Lower leg skin (tissue), 4 donors: ENCODE data around the gene DSN1. TPM values are rescaled to one million over a fixed set of nuclear protein-coding genes. Genes with fewer than 3 reads are reported as not detected.

Experiments
- DNase-seq, 2 donors: peaks; one replicate each; pipeline ENCODE4 v3.0.0-alpha.2; 2019; ENCODE audit warnings: low spot score in 2 of 2
- H3K4me3 ChIP-seq: fragments of 200-600 bp; sonication (generic); 2 replicates; pipeline ENCODE4 v1.5.1; 2017; ENCODE audit warnings: mild to moderate bottlenecking, low read depth; ENCODE audit not compliant: poor library complexity, severe bottlenecking
- CTCF ChIP-seq, 3 donors: fragments of 450-650 bp; IDR thresholded peaks; one replicate each; pipeline ENCODE4 v1.5.1; 2016; ENCODE audit warnings: antibody characterized with exemption in 3 of 3, mild to moderate bottlenecking in 3 of 3, moderate library complexity in 2 of 3
- POLR2A ChIP-seq, 2 donors: fragments of 450-650 bp; IDR thresholded peaks; one replicate each; pipeline ENCODE4 v1.6.1; 2016 to 2017; ENCODE audit warnings: antibody characterized with exemption in 2 of 2, mild to moderate bottlenecking in 1 of 2, moderate library complexity in 1 of 2
- WGBS, 2 donors: methylation state at CpG; one replicate each; pipeline ENCODE4 v1.1.5; 2018; 5-methylcytosine and 5-hydroxymethylcytosine counted together
- intact Hi-C: fragments of 100-400 bp; cut with DNase I; formaldehyde crosslinking; loops from one replicate; pipeline ENCODE4 v1.15.0; 2023; ENCODE audit warnings: low total_unique reads
- total RNA-seq, 4 donors: library from RNA; depleted of rRNA; stranded (reverse); fragments of >200 nt; gene quantifications; one replicate each; pipeline ENCODE4 v1.1.0, GENCODE V29; 2016

DSN1 gene
- total RNA-seq, 4 donors from 2014 or later, result 7.9 to 11.6 (median 9.0) TPM

- WGBS, 2 donors, result 55 to 61% methylated on average over 4 of the region's 4 CpGs
- intact Hi-C loops, result no loop called here
- TF ChIP-seq CTCF (IDR thresholded peaks at IDR 0.05) (no peak), POLR2A (IDR thresholded peaks at IDR 0.05) (no peak)
- H3K4me3 ChIP-seq, result no peak overlapping the region
- no peak for DNase-seq
Observed at GRCh38 chr20:36818861-36819260, 45.3 kb upstream of the DSN1 start.

GRCh38 chr20:36818185-36818584 is 44.6 kb upstream of the DSN1 start:
- no peak overlapping the region for H3K4me3 ChIP-seq
- DNase-seq, result no peak
- no peak for TF ChIP-seq CTCF (IDR thresholded peaks at IDR 0.05)
- TF ChIP-seq POLR2A (IDR thresholded peaks at IDR 0.05), result no peak
- intact Hi-C loops, result no loop called here
- WGBS, 2 donors, result 83 to 97% methylated on average over 1 of the region's 1 CpG

GRCh38 chr20:36817496-36817895 is 43.9 kb upstream of the DSN1 start:
- H3K4me3 ChIP-seq, result no peak overlapping the region
- 82 to 93% methylated on average over 3 of the region's 3 CpGs for WGBS, 2 donors
- intact Hi-C loops, result no loop called here
- DNase-seq, result no peak
- TF ChIP-seq POLR2A (IDR thresholded peaks at IDR 0.05), result no peak

GRCh38 chr20:36815454-36816091 is 42.0 kb upstream of the DSN1 start:
- 93% methylated on average over 48 to 49 of the region's 49 CpGs for WGBS, 2 donors
- no peak for DNase-seq
- intact Hi-C loops, result no loop called here
- TF ChIP-seq CTCF (IDR thresholded peaks at IDR 0.05) (no peak), POLR2A (IDR thresholded peaks at IDR 0.05) (no peak)
- no peak overlapping the region for H3K4me3 ChIP-seq

- 71 to 72% methylated on average over 14 of the region's 14 CpGs for WGBS, 2 donors
- intact Hi-C loops, result no loop called here
- H3K4me3 ChIP-seq, result no peak overlapping the region
- TF ChIP-seq POLR2A (IDR thresholded peaks at IDR 0.05), result no peak
- no peak for TF ChIP-seq CTCF (IDR thresholded peaks at IDR 0.05)
- no peak for DNase-seq
Observed at GRCh38 chr20:36812594-36813463, 39.3 kb upstream of the DSN1 start.
